Right hindlimb (tissue), 1 donor: ENCODE data around the gene FUT6.

Source experiments
- DNase-seq: peaks from one replicate; pipeline ENCODE4 v3.0.0-alpha.2; 2018

The FUT6 gene

GRCh38 chr19:5804516-5805461 lies 34.7 kb downstream of the FUT6 start, which contains the start of gene NRTN:
Gene NRTN (plus strand): TSS chr19:5805067. CDS start chr19:5824166, 19,099 bp downstream.
- peak; percentile 42 for DNase-seq

GRCh38 chr19:5803752-5804515 lies 35.6 kb downstream of the FUT6 start:
- peak; percentile 94 for DNase-seq

GRCh38 chr19:5803441-5803751 lies 36.1 kb downstream of the FUT6 start:
- DNase-seq: no peak

GRCh38 chr19:5801796-5802619 lies 37.5 kb downstream of the FUT6 start:
- peak; percentile 58 for DNase-seq

- no peak for DNase-seq
Observed at GRCh38 chr19:5800361-5801270, 38.9 kb downstream of the FUT6 start.

- DNase-seq: no peak
Observed at GRCh38 chr19:5799247-5800241, 40.0 kb downstream of the FUT6 start.

GRCh38 chr19:5798244-5798643 lies 41.3 kb downstream of the FUT6 start:
- DNase-seq: no peak

- no peak for DNase-seq
Observed at GRCh38 chr19:5795382-5795919, 44.1 kb downstream of the FUT6 start.

GRCh38 chr19:5793188-5793587 lies 46.3 kb downstream of the FUT6 start:
- no peak for DNase-seq

- DNase-seq: no peak
Observed at GRCh38 chr19:5792224-5792623, 47.3 kb downstream of the FUT6 start.

GRCh38 chr19:5790559-5791520 lies 48.7 kb downstream of the FUT6 start, which contains the start of gene DUS3L:
Gene DUS3L (minus strand): TSS chr19:5791163. CDS start chr19:5791141, 22 bp downstream.
- peak; percentile 98 for DNase-seq

- DNase-seq: no peak
Observed at GRCh38 chr19:5789886-5790558, 49.5 kb downstream of the FUT6 start.

- no peak for DNase-seq
Observed at GRCh38 chr19:5789351-5789761, 50.1 kb downstream of the FUT6 start.

GRCh38 chr19:5788422-5788821 lies 51.1 kb downstream of the FUT6 start:
- DNase-seq: no peak

GRCh38 chr19:5787409-5788182 lies 51.9 kb downstream of the FUT6 start:
- no peak for DNase-seq

- no peak for DNase-seq
Observed at GRCh38 chr19:5786593-5787408, 52.7 kb downstream of the FUT6 start.

- DNase-seq: no peak
Observed at GRCh38 chr19:5785423-5785822, 54.1 kb downstream of the FUT6 start.
